Measurements from ENCODE around the gene PCDHA3.
A peak's percentile ranks its signal among the peaks of the same experiment; 100 is the strongest.
"Not testable (repeated sequence)": the region's sequence is repeated elsewhere in the genome, so short reads cannot be mapped to it uniquely, and the experiment has no call there.

Gene PCDHA3

DNA sequence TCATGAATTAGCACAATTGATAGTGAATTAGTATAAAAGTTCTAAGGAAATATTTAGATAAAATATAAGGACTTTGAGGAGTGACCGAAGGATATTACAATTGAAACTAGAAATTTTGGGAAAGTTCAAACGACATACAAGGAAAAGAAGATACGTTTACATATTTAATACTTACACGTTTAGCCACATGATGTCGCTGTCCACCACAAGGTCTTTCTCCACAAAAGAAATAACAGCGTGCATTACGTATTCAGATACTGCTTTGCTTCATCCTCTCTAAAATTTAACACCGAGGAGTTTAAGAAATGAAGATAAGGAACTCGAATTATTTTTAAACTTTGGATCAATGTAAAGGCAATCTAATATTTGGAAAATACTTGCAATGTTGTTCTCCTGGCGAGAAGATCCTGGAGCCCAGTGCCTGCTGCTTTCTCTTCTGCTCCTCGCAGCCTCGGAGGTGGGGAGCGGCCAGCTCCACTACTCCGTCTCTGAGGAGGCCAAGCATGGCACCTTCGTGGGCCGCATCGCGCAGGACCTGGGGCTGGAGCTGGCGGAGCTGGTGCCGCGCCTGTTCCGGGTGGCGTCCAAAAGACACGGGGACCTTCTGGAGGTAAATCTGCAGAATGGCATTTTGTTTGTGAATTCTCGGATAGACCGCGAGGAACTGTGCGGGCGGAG lies at the start of gene PCDHA3:
TSS of gene PCDHA3 (plus strand) at position 242 of the 678 bp plus-strand sequence.
- no peak for DNase-seq

DNA sequence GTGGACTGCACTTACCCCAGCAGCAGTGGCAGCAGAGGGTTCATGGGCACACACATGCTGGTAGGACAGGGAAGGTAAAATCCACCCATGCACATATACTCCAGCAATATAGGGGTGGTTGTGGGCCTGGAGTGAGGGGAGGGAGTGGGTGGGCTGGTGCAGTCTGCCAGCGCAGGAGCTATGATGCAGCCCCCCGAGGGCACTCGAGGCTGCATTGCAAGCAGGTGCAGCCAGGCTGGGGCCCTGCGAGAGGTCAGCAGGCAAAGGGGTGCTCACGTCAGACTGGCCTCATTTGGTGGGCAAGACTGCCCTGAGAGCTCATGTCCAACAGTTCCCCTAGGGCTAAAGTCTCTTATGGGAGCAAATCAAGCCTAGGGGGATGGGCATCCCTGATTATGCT lies 47.3 kb upstream of the PCDHA3 start:
- no peak for DNase-seq

DNA sequence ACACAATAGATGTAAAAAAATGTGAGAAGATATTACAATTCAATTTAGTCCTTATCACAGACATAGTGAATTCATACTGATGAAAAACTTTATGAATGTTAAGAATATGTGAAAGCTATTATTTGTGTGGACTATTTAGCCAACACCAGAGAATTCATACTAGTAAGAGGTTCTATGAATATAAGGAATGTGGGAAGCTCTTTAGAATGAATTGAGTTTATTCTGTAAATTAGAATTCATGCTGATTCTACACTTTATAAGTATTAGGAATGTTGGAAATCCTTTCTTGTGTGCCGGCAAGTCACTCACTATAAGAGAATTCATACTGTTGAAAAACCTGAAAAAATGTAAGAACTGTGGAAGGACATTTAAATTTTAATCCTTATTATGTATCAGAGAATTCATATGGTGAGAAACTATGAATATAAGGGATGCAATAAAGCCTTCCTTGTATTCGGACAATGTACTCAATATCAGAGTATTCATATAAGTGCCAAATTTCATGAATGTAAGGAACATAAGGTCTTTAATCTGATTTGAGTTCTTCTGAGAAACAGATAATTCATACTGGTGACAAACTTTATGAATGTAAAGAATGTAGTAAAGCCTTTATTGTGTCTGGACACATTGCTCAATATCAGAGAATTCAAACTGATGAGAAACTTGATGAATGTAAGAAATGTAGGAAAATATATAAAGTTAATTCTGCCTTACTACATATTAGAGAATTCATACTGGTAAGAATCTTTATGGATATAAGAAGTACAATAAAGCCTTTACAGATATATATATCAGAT lies 36.5 kb upstream of the PCDHA3 start:
- no peak for DNase-seq

DNA sequence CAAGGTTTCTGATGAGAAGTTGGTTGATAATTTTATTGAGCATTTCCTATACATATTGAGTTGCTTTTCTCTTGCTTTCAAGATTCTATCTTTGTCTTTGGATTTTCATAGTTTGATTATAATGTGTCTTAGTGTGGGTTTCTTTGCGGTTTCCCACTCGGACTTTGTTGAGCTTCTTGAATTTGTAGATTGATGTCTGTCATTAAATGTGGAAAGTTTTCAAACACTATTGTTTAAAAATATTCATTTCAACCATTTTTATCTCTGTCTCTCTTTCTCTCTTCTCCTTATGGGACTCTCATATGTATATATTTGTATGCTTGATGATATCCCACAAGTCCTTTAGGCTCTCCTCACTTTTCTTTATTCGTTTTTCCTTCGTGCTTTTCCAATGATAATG lies 33.4 kb upstream of the PCDHA3 start:
- no peak for DNase-seq

DNA sequence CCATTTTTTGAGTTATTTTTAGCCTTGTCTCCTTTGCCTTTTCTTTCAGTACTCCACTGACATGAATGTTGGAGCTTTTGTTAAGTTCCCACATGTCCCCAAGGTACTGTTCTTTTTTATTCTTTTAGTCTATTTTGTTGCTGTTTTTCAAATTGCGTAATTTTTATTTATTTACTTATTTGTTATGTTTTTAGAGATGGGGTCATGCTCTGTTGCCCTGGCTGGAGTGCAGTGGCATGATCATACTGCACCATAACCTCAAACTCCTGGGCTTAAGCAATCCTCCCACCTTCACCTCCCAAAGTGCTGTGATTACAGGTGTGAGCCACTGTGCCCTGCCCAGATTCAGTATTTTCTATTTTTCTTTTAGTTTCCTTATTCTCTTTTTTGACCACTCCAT lies 20.3 kb upstream of the PCDHA3 start:
- no peak for DNase-seq

DNA sequence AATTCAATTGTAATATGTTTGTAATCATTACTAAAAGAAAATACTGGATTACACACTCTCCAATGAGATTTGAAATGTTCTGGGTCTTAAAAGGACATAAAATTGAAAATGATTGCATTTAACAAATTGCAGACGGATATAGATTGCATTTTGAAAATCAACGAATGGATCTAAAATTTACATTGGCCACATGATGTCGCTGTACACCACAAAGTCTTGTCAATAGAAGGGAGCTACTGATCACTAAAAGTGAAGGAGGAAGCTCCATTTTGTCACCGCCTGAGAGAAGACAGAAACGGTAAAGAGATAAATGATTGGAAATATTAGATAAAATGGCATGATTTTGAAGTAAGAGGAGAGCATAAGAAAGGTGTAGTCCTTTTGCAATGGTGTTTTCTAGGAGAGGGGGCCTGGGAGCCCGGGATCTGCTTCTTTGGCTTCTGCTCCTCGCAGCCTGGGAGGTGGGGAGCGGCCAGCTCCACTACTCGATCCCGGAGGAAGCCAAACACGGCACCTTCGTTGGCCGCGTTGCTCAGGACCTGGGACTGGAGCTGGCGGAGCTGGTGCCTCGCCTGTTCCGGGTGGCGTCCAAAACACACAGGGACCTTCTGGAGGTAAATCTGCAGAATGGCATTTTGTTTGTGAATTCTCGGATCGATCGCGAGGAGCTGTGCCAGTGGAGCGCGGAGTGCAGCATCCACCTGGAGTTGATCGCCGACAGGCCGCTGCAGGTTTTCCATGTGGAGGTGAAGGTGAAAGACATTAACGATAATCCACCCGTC lies 14.8 kb upstream of the PCDHA3 start, which contains the start of gene PCDHA1:
TSS of gene PCDHA1 (plus strand) at position 236 of the 782 bp plus-strand sequence.
- peak in 1 of 2 experiments; percentile 51 for DNase-seq

DNA sequence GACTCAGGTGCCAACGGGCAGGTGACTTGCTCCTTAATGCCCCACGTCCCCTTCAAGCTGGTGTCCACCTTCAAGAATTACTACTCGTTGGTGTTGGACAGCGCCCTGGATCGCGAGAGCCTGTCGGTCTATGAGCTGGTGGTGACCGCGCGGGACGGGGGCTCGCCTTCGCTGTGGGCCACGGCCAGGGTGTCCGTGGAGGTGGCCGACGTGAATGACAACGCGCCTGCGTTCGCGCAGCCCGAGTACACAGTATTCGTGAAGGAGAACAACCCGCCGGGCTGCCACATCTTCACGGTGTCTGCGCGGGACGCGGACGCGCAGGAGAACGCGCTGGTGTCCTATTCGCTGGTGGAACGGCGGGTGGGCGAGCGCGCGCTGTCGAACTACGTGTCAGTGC lies 13.4 kb upstream of the PCDHA3 start:
- DNase-seq: not testable (repeated sequence)

DNA sequence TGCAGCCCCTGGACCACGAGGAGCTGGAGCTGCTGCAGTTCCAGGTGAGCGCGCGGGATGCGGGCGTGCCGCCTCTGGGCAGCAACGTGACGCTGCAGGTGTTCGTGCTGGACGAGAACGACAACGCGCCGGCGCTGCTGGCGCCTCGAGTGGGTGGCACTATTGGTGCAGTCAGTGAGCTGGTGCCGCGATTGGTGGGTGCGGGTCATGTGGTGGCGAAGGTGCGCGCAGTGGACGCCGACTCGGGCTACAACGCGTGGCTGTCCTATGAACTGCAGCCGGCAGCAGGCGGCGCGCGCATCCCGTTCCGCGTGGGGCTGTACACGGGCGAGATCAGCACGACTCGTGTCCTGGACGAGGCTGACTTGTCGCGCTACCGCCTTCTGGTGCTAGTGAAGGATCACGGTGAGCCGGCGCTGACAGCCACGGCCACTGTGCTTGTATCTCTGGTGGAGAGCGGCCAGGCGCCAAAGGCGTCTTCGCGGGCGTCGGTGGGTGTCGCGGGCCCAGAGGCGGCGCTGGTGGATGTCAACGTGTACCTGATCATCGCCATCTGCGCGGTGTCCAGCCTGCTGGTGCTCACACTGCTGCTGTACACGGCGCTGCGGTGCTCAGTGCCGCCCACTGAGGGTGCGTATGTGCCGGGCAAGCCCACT lies 12.9 kb upstream of the PCDHA3 start:
- not testable (repeated sequence) for DNase-seq

DNA sequence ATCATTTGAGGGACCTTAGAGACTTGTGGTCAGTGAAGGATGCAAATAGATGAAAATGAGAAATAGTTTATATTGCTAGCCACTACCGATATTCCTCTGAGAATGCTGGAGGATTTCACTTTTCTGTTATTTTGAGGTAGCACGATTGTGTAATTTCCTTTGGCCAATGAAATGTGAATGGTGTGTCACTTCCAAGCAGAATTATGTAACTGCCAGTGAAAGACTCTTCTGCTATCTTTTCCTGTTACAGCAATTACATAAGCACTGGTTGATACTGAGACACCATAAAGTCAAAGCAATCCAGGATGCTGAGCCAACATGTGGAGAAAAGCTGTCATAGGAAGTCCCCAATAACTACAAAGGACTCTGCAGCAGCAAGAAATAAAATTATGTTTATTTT lies 9.8 kb upstream of the PCDHA3 start:
- DNase-seq: no peak

DNA sequence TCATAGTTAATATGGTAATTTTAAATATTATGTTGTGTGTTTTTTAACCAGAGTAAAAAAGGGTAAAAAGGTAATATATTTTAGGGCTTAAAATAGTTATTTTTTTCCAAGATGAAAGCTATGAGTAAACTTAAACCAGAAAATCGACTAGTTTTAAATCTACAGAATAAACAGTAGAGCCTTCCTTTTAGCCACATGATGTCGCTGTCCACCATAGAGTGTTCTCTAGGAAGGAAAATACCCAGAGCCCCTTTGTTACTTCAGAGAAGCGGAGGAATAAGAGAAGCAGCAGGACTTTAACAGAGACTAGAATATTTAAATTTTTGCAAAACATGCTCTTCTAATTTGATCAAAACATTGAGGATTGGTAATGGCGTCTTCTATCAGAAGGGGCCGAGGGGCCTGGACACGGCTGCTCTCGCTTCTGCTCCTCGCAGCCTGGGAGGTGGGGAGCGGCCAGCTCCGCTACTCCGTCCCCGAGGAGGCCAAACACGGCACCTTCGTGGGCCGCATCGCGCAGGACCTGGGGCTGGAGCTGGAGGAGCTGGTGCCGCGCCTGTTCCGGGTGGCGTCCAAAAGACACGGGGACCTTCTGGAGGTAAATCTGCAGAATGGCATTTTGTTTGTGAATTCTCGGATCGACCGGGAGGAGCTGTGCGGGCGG lies 6.1 kb upstream of the PCDHA3 start, which contains the start of gene PCDHA2:
TSS of gene PCDHA2 (plus strand) at position 258 of the 664 bp plus-strand sequence.
- DNase-seq: no peak

DNA sequence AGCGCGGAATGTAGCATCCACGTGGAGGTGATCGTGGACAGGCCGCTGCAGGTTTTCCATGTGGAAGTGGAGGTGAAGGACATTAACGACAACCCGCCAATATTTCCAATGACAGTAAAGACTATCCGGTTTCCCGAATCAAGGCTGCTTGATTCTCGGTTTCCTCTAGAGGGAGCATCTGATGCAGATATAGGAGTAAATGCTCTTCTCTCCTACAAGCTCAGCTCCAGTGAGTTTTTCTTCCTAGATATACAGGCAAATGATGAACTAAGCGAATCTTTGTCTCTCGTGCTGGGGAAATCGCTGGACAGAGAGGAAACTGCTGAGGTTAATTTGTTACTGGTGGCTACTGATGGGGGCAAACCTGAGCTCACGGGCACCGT lies 5.6 kb upstream of the PCDHA3 start:
- DNase-seq: peak in 1 of 2 experiments; percentile 8

DNA sequence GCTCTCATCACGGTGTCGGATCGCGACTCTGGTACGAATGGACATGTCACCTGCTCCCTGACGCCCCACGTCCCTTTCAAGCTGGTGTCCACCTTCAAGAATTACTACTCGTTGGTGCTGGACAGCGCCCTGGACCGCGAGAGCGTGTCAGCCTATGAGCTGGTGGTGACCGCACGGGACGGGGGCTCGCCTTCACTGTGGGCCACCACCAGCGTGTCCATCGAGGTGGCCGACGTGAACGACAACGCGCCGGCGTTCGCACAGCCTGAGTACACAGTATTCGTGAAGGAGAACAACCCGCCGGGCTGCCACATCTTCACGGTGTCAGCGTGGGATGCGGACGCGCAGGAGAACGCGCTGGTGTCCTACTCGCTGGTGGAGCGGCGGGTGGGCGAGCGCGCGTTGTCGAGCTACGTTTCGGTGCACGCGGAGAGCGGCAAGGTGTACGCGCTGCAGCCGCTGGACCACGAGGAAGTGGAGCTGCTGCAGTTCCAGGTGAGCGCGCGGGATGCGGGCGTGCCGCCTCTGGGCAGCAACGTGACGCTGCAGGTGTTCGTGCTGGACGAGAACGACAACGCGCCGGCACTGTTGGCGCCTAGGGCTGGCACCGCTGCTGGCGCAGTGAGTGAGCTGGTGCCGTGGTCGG lies 4.7 kb upstream of the PCDHA3 start:
- not testable (repeated sequence) for DNase-seq

DNA sequence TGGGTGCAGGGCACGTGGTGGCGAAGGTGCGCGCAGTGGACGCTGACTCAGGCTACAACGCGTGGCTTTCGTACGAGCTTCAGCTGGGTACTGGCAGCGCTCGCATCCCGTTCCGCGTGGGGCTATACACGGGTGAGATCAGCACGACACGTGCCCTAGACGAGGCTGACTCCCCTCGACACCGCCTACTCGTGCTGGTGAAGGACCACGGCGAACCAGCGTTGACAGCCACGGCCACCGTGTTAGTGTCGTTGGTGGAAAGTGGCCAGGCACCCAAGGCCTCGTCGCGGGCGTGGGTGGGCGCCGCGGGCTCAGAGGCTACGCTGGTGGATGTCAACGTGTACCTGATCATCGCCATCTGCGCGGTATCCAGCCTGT lies 4.2 kb upstream of the PCDHA3 start:
- DNase-seq: no peak

DNA sequence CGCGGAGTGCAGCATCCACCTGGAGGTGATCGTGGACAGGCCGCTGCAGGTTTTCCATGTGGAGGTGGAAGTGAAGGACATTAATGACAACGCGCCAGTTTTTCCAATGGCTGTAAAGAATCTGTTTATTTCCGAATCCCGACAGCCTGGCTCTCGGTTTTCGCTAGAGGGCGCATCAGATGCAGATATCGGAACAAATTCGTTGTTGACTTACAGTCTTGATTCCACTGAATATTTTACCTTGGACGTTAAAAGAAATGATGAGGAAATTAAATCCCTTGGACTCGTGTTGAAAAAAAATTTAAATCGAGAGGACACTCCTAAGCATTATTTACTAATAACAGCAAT lies 611 bp downstream of the PCDHA3 start:
- no peak for DNase-seq

DNA sequence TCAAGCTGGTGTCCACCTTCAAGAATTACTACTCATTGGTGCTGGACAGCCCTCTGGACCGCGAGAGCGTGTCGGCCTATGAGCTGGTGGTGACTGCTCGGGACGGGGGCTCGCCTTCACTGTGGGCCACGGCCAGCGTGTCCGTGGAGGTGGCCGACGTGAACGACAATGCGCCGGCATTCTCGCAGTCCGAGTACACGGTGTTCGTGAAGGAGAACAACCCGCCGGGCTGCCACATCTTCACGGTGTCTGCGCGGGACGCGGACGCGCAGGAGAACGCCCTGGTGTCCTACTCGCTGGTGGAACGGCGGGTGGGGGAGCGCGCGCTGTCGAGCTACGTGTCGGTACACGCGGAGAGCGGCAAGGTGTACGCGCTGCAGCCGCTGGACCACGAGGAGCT lies 1.5 kb downstream of the PCDHA3 start:
- not testable (repeated sequence) for DNase-seq

DNA sequence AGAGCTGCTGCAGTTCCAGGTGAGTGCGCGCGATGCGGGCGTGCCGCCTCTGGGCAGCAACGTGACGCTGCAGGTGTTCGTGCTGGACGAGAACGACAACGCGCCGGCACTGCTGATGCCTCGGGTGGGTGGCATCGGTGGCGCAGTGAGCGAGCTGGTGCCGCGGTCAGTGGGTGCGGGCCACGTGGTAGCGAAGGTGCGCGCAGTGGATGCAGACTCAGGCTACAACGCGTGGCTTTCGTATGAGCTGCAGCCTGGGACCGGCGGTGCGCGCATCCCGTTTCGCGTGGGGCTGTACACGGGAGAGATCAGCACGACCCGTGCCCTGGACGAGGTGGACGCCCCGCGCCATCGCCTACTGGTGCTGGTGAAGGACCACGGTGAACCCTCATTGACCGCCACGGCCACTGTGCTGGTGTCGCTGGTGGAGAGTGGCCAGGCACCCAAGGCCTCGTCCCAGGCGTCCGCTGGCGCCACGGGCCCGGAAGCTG lies 2.0 kb downstream of the PCDHA3 start:
- DNase-seq: no peak

DNA sequence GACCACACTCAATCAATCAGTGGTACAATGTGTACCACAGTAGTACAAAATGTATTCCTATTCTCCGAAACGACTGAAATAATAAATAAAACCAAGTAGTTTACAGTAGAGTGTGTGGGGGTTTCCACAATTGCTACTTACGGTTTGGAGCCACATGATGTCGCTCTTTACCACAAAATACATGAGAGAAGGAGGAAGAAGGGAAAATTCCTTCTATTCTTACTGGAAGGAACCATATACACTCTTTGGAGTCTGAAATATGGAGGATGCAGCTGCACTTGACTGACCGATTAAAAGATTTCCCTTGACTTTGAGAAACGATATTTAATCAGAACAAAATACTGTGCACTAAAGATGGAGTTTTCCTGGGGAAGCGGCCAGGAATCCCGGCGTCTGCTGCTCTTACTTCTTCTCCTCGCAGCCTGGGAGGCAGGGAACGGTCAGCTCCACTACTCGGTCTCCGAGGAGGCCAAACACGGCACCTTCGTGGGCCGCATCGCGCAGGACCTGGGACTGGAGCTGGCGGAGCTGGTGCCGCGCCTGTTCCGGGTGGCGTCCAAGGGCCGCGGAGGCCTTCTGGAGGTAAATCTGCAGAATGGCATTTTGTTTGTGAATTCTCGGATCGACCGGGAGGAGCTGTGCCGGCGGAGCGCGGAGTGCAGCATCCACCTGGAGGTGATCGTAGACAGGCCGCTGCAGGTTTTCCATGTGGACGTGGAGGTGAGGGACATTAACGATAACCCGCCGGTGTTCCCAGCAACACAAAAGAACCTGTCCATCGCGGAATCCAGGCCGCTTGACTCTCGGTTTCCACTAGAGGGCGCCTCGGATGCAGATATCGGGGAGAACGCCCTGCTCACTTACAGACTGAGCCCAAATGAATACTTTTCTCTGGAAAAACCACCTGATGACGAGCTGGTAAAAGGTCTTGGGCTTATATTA lies 6.2 kb downstream of the PCDHA3 start, which contains the start of gene PCDHA4:
TSS of gene PCDHA4 (plus strand) at position 235 of the 942 bp plus-strand sequence.
- peak; percentile 87 to 89 for DNase-seq

DNA sequence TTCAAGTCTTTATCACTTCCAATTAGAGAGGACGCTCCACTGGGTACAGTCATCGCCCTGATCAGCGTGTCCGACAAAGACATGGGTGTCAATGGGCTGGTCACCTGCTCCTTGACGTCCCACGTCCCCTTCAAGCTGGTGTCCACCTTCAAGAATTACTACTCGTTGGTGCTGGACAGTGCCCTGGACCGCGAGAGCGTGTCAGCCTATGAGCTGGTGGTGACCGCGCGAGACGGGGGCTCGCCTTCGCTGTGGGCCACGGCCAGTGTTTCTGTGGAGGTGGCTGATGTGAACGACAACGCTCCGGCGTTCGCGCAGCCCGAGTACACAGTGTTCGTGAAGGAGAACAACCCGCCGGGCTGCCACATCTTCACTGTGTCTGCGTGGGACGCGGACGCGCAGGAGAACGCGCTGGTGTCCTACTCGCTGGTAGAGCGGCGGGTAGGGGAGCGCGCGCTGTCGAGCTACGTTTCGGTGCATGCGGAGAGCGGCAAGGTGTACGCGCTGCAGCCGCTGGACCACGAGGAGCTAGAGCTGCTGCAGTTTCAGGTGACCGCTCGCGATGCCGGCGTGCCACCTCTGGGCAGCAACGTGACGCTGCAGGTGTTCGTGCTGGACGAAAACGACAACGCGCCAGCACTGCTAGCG lies 7.5 kb downstream of the PCDHA3 start:
- DNase-seq: not testable (repeated sequence)

DNA sequence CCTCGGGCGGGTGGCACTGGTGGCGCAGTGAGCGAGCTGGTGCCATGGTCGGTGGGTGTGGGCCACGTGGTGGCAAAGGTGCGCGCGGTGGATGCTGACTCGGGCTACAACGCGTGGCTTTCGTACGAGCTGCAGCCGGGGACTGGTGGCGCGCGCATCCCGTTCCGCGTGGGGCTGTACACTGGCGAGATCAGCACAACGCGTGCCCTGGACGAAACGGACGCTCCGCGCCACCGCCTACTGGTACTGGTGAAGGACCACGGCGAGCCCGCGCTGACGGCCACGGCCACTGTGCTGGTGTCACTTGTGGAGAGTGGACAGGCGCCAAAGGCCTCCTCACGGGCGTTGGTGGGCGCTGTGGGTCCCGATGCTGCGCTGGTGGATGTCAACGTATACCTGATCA lies 8.0 kb downstream of the PCDHA3 start:
- no peak for DNase-seq
